NCI-H510A treated with DMSO at 0.1 percent for 48 hours (cell line): ENCODE results near the gene KL.

Experiments used
- DNase-seq: peaks from one replicate; lab custom pipeline; 2025; lab: John Stamatoyannopoulos, UW

KL gene

GRCh38 chr13:33016414-33017322 lies at the start of gene KL:
TSS of gene KL (plus strand) at chr13:33016423. CDS start at chr13:33016441, 18 bp downstream.
- DNase-seq = no peak

- no peak for DNase-seq
Observed at GRCh38 chr13:32967584-32968182, 48.5 kb upstream of the KL start.

GRCh38 chr13:32968316-32968715 lies 47.9 kb upstream of the KL start:
- no peak for DNase-seq

GRCh38 chr13:32968793-32969192 lies 47.4 kb upstream of the KL start:
- DNase-seq = no peak

GRCh38 chr13:32969516-32969941 lies 46.7 kb upstream of the KL start:
- no peak for DNase-seq

GRCh38 chr13:32976056-32976805 lies 40.0 kb upstream of the KL start:
- DNase-seq = no peak

- no peak for DNase-seq
Observed at GRCh38 chr13:32976912-32977311, 39.3 kb upstream of the KL start.

- no peak for DNase-seq
Observed at GRCh38 chr13:32977321-32977720, 38.9 kb upstream of the KL start.

GRCh38 chr13:32978278-32978677 lies 37.9 kb upstream of the KL start:
- DNase-seq = no peak

- DNase-seq = no peak
Observed at GRCh38 chr13:32983058-32983457, 33.2 kb upstream of the KL start.

- DNase-seq = peak; percentile 30
Observed at GRCh38 chr13:32984857-32985626, 31.2 kb upstream of the KL start.

GRCh38 chr13:32986552-32986951 lies 29.7 kb upstream of the KL start:
- DNase-seq = no peak

GRCh38 chr13:32987462-32987861 lies 28.8 kb upstream of the KL start:
- DNase-seq = no peak

GRCh38 chr13:32988608-32989289 lies 27.5 kb upstream of the KL start:
- no peak for DNase-seq

GRCh38 chr13:32989290-32989667 lies 26.9 kb upstream of the KL start:
- no peak for DNase-seq

GRCh38 chr13:32989942-32990341 lies 26.3 kb upstream of the KL start:
- DNase-seq = no peak

- DNase-seq = no peak
Observed at GRCh38 chr13:32993145-32993544, 23.1 kb upstream of the KL start.

- DNase-seq = no peak
Observed at GRCh38 chr13:32997399-32997798, 18.8 kb upstream of the KL start.

- no peak for DNase-seq
Observed at GRCh38 chr13:32998966-32999365, 17.3 kb upstream of the KL start.

- DNase-seq = no peak
Observed at GRCh38 chr13:33000365-33000764, 15.9 kb upstream of the KL start.

- no peak for DNase-seq
Observed at GRCh38 chr13:33003458-33004019, 12.7 kb upstream of the KL start.
